ENCODE measurements around the gene ROPN1. TPM values are rescaled to one million over a fixed set of nuclear protein-coding genes. Genes with fewer than 3 reads are reported as not detected.

The ROPN1 gene
- total RNA-seq, 1 experiment from 2014 or later: not detected

GRCh38 chr3:123947482-123947881 is 44.4 kb downstream of the ROPN1 start:
- H3K27me3 ChIP-seq (ENCODE audit: low read length): no peaks in the 10 kb centered on the region
- H3K36me3 ChIP-seq (ENCODE audit: insufficient read depth, low read length): peaks cover 61% of the 10 kb centered on the region
- no peaks in the 10 kb centered on the region for H3K9me2 ChIP-seq (replicated peaks; ENCODE audit: insufficient read depth, low read length)

GRCh38 chr3:123941542-123941941 is 50.4 kb downstream of the ROPN1 start:
- Histone ChIP-seq H3K36me3 (ENCODE audit: insufficient read depth, low read length) (peaks cover 47% of the 10 kb centered on the region), H3K4me2 (ENCODE audit: low read depth, low read length, poor library complexity, severe bottlenecking) (no peak overlapping the region), H3K4me1 (ENCODE audit: low read length) (peaks cover 1% of the 10 kb centered on the region), H3K27ac (ENCODE audit: low read length) (no peak overlapping the region), H2AFZ (ENCODE audit: low read length) (no peak overlapping the region), H3K9ac (ENCODE audit: low read length) (no peak overlapping the region), H3K27me3 (ENCODE audit: low read length) (no peaks in the 10 kb centered on the region), H4K20me1 (ENCODE audit: insufficient read depth, low read depth, low read length) (no peaks in the 10 kb centered on the region), H3K9me2 (replicated peaks; ENCODE audit: insufficient read depth, low read length) (no peaks in the 10 kb centered on the region), H3K4me3 (ENCODE audit: low read length) (no peak overlapping the region), H3K79me2 (ENCODE audit: low read length) (no peaks in the 10 kb centered on the region), H3K9me3 (ENCODE audit: low read length) (no peaks in the 10 kb centered on the region)
- DNase-seq: no peak

More at GRCh38 chr3:123947482-123947881, 44.4 kb downstream of the ROPN1 start:
- Histone ChIP-seq H3K4me1 (ENCODE audit: low read length) (no peaks in the 10 kb centered on the region), H3K27ac (ENCODE audit: low read length) (no peak overlapping the region), H3K79me2 (ENCODE audit: low read length) (peaks cover 10% of the 10 kb centered on the region), H2AFZ (ENCODE audit: low read length) (no peak overlapping the region), H3K9me3 (ENCODE audit: low read length) (no peaks in the 10 kb centered on the region), H4K20me1 (ENCODE audit: insufficient read depth, low read depth, low read length) (no peaks in the 10 kb centered on the region), H3K4me2 (ENCODE audit: low read depth, low read length, poor library complexity, severe bottlenecking) (no peak overlapping the region), H3K9ac (ENCODE audit: low read length) (no peak overlapping the region), H3K4me3 (ENCODE audit: low read length) (no peak overlapping the region)
- DNase-seq: no peak

GRCh38 chr3:123941121-123941520 is 50.8 kb downstream of the ROPN1 start:
- Histone ChIP-seq H3K27ac (ENCODE audit: low read length) (no peak overlapping the region), H2AFZ (ENCODE audit: low read length) (no peak overlapping the region), H3K4me2 (ENCODE audit: low read depth, low read length, poor library complexity, severe bottlenecking) (no peak overlapping the region), H3K36me3 (ENCODE audit: insufficient read depth, low read length) (peaks cover 43% of the 10 kb centered on the region), H3K9me2 (replicated peaks; ENCODE audit: insufficient read depth, low read length) (no peaks in the 10 kb centered on the region), H3K4me1 (ENCODE audit: low read length) (peaks cover 6% of the 10 kb centered on the region), H4K20me1 (ENCODE audit: insufficient read depth, low read depth, low read length) (no peaks in the 10 kb centered on the region), H3K79me2 (ENCODE audit: low read length) (no peaks in the 10 kb centered on the region), H3K27me3 (ENCODE audit: low read length) (no peaks in the 10 kb centered on the region), H3K9ac (ENCODE audit: low read length) (no peak overlapping the region), H3K9me3 (ENCODE audit: low read length) (no peaks in the 10 kb centered on the region), H3K4me3 (ENCODE audit: low read length) (no peak overlapping the region)
- DNase-seq: no peak

GRCh38 chr3:123939706-123940105 is 52.2 kb downstream of the ROPN1 start:
- Histone ChIP-seq H3K36me3 (ENCODE audit: insufficient read depth, low read length) (peaks cover 35% of the 10 kb centered on the region), H4K20me1 (ENCODE audit: insufficient read depth, low read depth, low read length) (no peaks in the 10 kb centered on the region), H3K4me1 (ENCODE audit: low read length) (peaks cover 7% of the 10 kb centered on the region), H3K4me3 (ENCODE audit: low read length) (no peak overlapping the region), H3K9ac (ENCODE audit: low read length) (no peak overlapping the region), H3K27ac (ENCODE audit: low read length) (no peak overlapping the region), H3K4me2 (ENCODE audit: low read depth, low read length, poor library complexity, severe bottlenecking) (no peak overlapping the region), H3K9me3 (ENCODE audit: low read length) (no peaks in the 10 kb centered on the region), H2AFZ (ENCODE audit: low read length) (no peak overlapping the region), H3K9me2 (replicated peaks; ENCODE audit: insufficient read depth, low read length) (no peaks in the 10 kb centered on the region), H3K27me3 (ENCODE audit: low read length) (no peaks in the 10 kb centered on the region), H3K79me2 (ENCODE audit: low read length) (no peaks in the 10 kb centered on the region)
- no peak for DNase-seq

GRCh38 chr3:123936400-123936799 is 55.5 kb downstream of the ROPN1 start:
- no peak overlapping the region for H3K9ac ChIP-seq (ENCODE audit: low read length)
- H4K20me1 ChIP-seq (ENCODE audit: insufficient read depth, low read depth, low read length): no peaks in the 10 kb centered on the region
- no peak for DNase-seq
- no peaks in the 10 kb centered on the region for H3K27me3 ChIP-seq (ENCODE audit: low read length)
- H3K4me3 ChIP-seq (ENCODE audit: low read length): no peak overlapping the region
- H2AFZ ChIP-seq (ENCODE audit: low read length): no peak overlapping the region
- no peak overlapping the region for H3K27ac ChIP-seq (ENCODE audit: low read length)
- no peak overlapping the region for H3K4me2 ChIP-seq (ENCODE audit: low read depth, low read length, poor library complexity, severe bottlenecking)
- H3K79me2 ChIP-seq (ENCODE audit: low read length): no peaks in the 10 kb centered on the region
- H3K4me1 ChIP-seq (ENCODE audit: low read length): peaks cover 7% of the 10 kb centered on the region
- H3K9me3 ChIP-seq (ENCODE audit: low read length): no peaks in the 10 kb centered on the region
- H3K9me2 ChIP-seq (replicated peaks; ENCODE audit: insufficient read depth, low read length): no peaks in the 10 kb centered on the region
- H3K36me3 ChIP-seq (ENCODE audit: insufficient read depth, low read length): peaks cover 20% of the 10 kb centered on the region

GRCh38 chr3:123935830-123936229 is 56.1 kb downstream of the ROPN1 start:
- no peaks in the 10 kb centered on the region for H3K79me2 ChIP-seq (ENCODE audit: low read length)
- H3K4me1 ChIP-seq (ENCODE audit: low read length): peaks cover 7% of the 10 kb centered on the region
- peaks cover 24% of the 10 kb centered on the region for H3K36me3 ChIP-seq (ENCODE audit: insufficient read depth, low read length)
- H3K4me2 ChIP-seq (ENCODE audit: low read depth, low read length, poor library complexity, severe bottlenecking): no peak overlapping the region
- no peak overlapping the region for H3K27ac ChIP-seq (ENCODE audit: low read length)
- H3K9me3 ChIP-seq (ENCODE audit: low read length): no peaks in the 10 kb centered on the region
- DNase-seq: no peak
- no peak overlapping the region for H3K9ac ChIP-seq (ENCODE audit: low read length)
- no peaks in the 10 kb centered on the region for H3K9me2 ChIP-seq (replicated peaks; ENCODE audit: insufficient read depth, low read length)
- no peaks in the 10 kb centered on the region for H3K27me3 ChIP-seq (ENCODE audit: low read length)
- no peak overlapping the region for H2AFZ ChIP-seq (ENCODE audit: low read length)
- no peak overlapping the region for H3K4me3 ChIP-seq (ENCODE audit: low read length)
- H4K20me1 ChIP-seq (ENCODE audit: insufficient read depth, low read depth, low read length): no peaks in the 10 kb centered on the region

GRCh38 chr3:123934250-123934649 is 57.7 kb downstream of the ROPN1 start:
- peaks cover 7% of the 10 kb centered on the region for H3K4me1 ChIP-seq (ENCODE audit: low read length)
- no peak overlapping the region for H3K9ac ChIP-seq (ENCODE audit: low read length)
- H3K9me2 ChIP-seq (replicated peaks; ENCODE audit: insufficient read depth, low read length): no peaks in the 10 kb centered on the region
- no peaks in the 10 kb centered on the region for H3K9me3 ChIP-seq (ENCODE audit: low read length)
- H3K27me3 ChIP-seq (ENCODE audit: low read length): no peaks in the 10 kb centered on the region
- H3K4me3 ChIP-seq (ENCODE audit: low read length): no peak overlapping the region
- peaks cover 30% of the 10 kb centered on the region for H3K36me3 ChIP-seq (ENCODE audit: insufficient read depth, low read length)
- no peak overlapping the region for H3K27ac ChIP-seq (ENCODE audit: low read length)
- no peak overlapping the region for H3K4me2 ChIP-seq (ENCODE audit: low read depth, low read length, poor library complexity, severe bottlenecking)
- H2AFZ ChIP-seq (ENCODE audit: low read length): no peak overlapping the region
- no peaks in the 10 kb centered on the region for H3K79me2 ChIP-seq (ENCODE audit: low read length)
- H4K20me1 ChIP-seq (ENCODE audit: insufficient read depth, low read depth, low read length): no peaks in the 10 kb centered on the region
- no peak for DNase-seq

- peaks cover 42% of the 10 kb centered on the region for H3K36me3 ChIP-seq (ENCODE audit: insufficient read depth, low read length)
- no peaks in the 10 kb centered on the region for H3K9me2 ChIP-seq (replicated peaks; ENCODE audit: insufficient read depth, low read length)
- H3K4me1 ChIP-seq (ENCODE audit: low read length): no peaks in the 10 kb centered on the region
- no peaks in the 10 kb centered on the region for H3K79me2 ChIP-seq (ENCODE audit: low read length)
- H3K27ac ChIP-seq (ENCODE audit: low read length): no peak overlapping the region
- no peaks in the 10 kb centered on the region for H3K27me3 ChIP-seq (ENCODE audit: low read length)
- H3K4me2 ChIP-seq (ENCODE audit: low read depth, low read length, poor library complexity, severe bottlenecking): no peak overlapping the region
- no peak for DNase-seq
- H2AFZ ChIP-seq (ENCODE audit: low read length): no peak overlapping the region
- no peaks in the 10 kb centered on the region for H4K20me1 ChIP-seq (ENCODE audit: insufficient read depth, low read depth, low read length)
- H3K9me3 ChIP-seq (ENCODE audit: low read length): no peaks in the 10 kb centered on the region
- no peak overlapping the region for H3K4me3 ChIP-seq (ENCODE audit: low read length)
- no peak overlapping the region for H3K9ac ChIP-seq (ENCODE audit: low read length)
Observed at GRCh38 chr3:123930445-123930844, 61.5 kb downstream of the ROPN1 start.

- no peaks in the 10 kb centered on the region for H3K9me2 ChIP-seq (replicated peaks; ENCODE audit: insufficient read depth, low read length)
- H3K27me3 ChIP-seq (ENCODE audit: low read length): no peaks in the 10 kb centered on the region
- no peaks in the 10 kb centered on the region for H4K20me1 ChIP-seq (ENCODE audit: insufficient read depth, low read depth, low read length)
- no peak overlapping the region for H3K9ac ChIP-seq (ENCODE audit: low read length)
- no peak overlapping the region for H3K4me3 ChIP-seq (ENCODE audit: low read length)
- no peak for DNase-seq
- H3K27ac ChIP-seq (ENCODE audit: low read length): no peak overlapping the region
- H3K4me2 ChIP-seq (ENCODE audit: low read depth, low read length, poor library complexity, severe bottlenecking): no peak overlapping the region
- no peaks in the 10 kb centered on the region for H3K4me1 ChIP-seq (ENCODE audit: low read length)
- no peak overlapping the region for H2AFZ ChIP-seq (ENCODE audit: low read length)
- H3K9me3 ChIP-seq (ENCODE audit: low read length): peaks cover 1% of the 10 kb centered on the region; the same call in 1 of the 2 replicates
- H3K79me2 ChIP-seq (ENCODE audit: low read length): no peaks in the 10 kb centered on the region
- H3K36me3 ChIP-seq (ENCODE audit: insufficient read depth, low read length): peaks cover 51% of the 10 kb centered on the region
Observed at GRCh38 chr3:123929325-123929724, 62.6 kb downstream of the ROPN1 start.
